Endothelial cell of umbilical vein (primary cell): ENCODE results near the gene MACROD2. TPM values are rescaled to one million over a fixed set of nuclear protein-coding genes. Genes with fewer than 3 reads are reported as not detected.

Source experiments
- BruUV-seq: library from RNA; stranded (reverse); fragments of 400-500 nt; replicated peaks from 2 replicates; lab custom pipeline; 2021; lab: Mats Ljungman, UMichigan
- CTCF ChIA-PET: fragments of 300-600, 350-600 bp; sonication (Branson Sonifier 250); formaldehyde crosslinking; loops from one replicate; lab custom pipeline; 2021; ENCODE audit warnings: antibody characterized with exemption, inconsistent platforms; lab: Charles Lee
- POLR2A ChIA-PET: fragments of 300-600, 350-600 bp; sonication (Branson Sonifier 250); formaldehyde crosslinking; loops from one replicate; lab custom pipeline; 2021; ENCODE audit warnings: antibody characterized with exemption, inconsistent platforms; lab: Charles Lee
- DNase-seq: peaks from one replicate; pipeline ENCODE4 v3.0.0-alpha.2; 2011; ENCODE audit warnings: low read depth, low spot score
- FAIRE-seq: peaks from 2 replicates; lab custom pipeline; 2011; peaks lifted over from hg19 to GRCh38; lab: Jason Lieb, UNC
- H2AFZ ChIP-seq: 2 replicates; pipeline ENCODE4 v1.6.0; 2012; ENCODE audit warnings: low read depth, low read length, control low read depth, inconsistent platforms
- H3K27ac ChIP-seq: 2 replicates; pipeline ENCODE4 v1.5.1; 2011; ENCODE audit warnings: low read depth, mild to moderate bottlenecking, control low read depth, low read length, moderate library complexity; ENCODE audit not compliant: insufficient read depth
- H3K27me3 ChIP-seq, 2 experiments: 2 replicates each; pipeline versions ENCODE4 v1.6.0 to v1.6.1; 2011; ENCODE audit warnings: low read length in 2 of 2, mixed read lengths in 1 of 2; ENCODE audit not compliant: control insufficient read depth in 2 of 2, insufficient read depth in 2 of 2
- H3K36me3 ChIP-seq, 2 experiments: 2 replicates in 1 of 2; 3 replicates in 1 of 2; pipeline ENCODE4 v1.5.1; 2011; ENCODE audit warnings: low read length in 2 of 2, mild to moderate bottlenecking in 1 of 2, moderate library complexity in 1 of 2; ENCODE audit not compliant: control insufficient read depth in 2 of 2, insufficient read depth in 2 of 2; ENCODE audit errors: extremely low read depth in 1 of 2
- H3K4me1 ChIP-seq: 3 replicates; pipeline ENCODE4 v1.5.1; 2011; ENCODE audit warnings: mild to moderate bottlenecking, low read length; ENCODE audit not compliant: control insufficient read depth, insufficient read depth; ENCODE audit errors: extremely low read depth
- H3K4me2 ChIP-seq: 2 replicates; pipeline ENCODE4 v1.6.1; 2011; ENCODE audit warnings: low read length, control low read depth, mixed read lengths; ENCODE audit not compliant: insufficient read depth
- H3K4me3 ChIP-seq, 3 experiments: fragments of 200-600 bp in 1 of 3; sonication (generic), shearing (Covaris generic) in 1 of 3; replicated peaks in 1 of 3; 2 replicates each; pipeline ENCODE4 v1.5.1; 2011 to 2016; ENCODE audit warnings: control low read depth in 3 of 3, low read length in 3 of 3, mild to moderate bottlenecking in 2 of 3, inconsistent platforms in 1 of 3, low read depth in 1 of 3, moderate library complexity in 1 of 3; ENCODE audit not compliant: insufficient read depth in 1 of 3
- H3K79me2 ChIP-seq: 2 replicates; pipeline ENCODE4 v1.6.0; 2012; ENCODE audit warnings: low read length, inconsistent platforms; ENCODE audit not compliant: control insufficient read depth, insufficient read depth
- H3K9ac ChIP-seq: replicated peaks from 2 replicates; pipeline ENCODE3; 2011; ENCODE audit warnings: low read length, control low read depth; ENCODE audit not compliant: insufficient read depth; ENCODE audit errors: extremely low read depth
- H3K9me1 ChIP-seq: replicated peaks from 3 replicates; pipeline ENCODE4 v1.6.0; 2011; ENCODE audit warnings: mild to moderate bottlenecking, low read length; ENCODE audit not compliant: control insufficient read depth, insufficient read depth; ENCODE audit errors: extremely low read depth
- H3K9me3 ChIP-seq: replicated peaks from 2 replicates; pipeline ENCODE4 v1.5.1; 2012; ENCODE audit warnings: low read length, inconsistent platforms; ENCODE audit not compliant: control insufficient read depth, insufficient read depth
- H4K20me1 ChIP-seq: replicated peaks from 2 replicates; pipeline ENCODE3; 2011; ENCODE audit warnings: mild to moderate bottlenecking, low read length; ENCODE audit not compliant: control insufficient read depth, insufficient read depth; ENCODE audit errors: extremely low read depth
- EZH2 ChIP-seq: IDR thresholded peaks from 2 replicates; pipeline ENCODE4 v1.6.1; 2012; ENCODE audit warnings: borderline replicate concordance, low read depth, mild to moderate bottlenecking, moderate library complexity, low read length, inconsistent platforms; ENCODE audit not compliant: severe bottlenecking
- FOS ChIP-seq: IDR thresholded peaks from 2 replicates; pipeline ENCODE4 v1.6.1; 2011; ENCODE audit warnings: mild to moderate bottlenecking, low read length, moderate library complexity, borderline replicate concordance; ENCODE audit not compliant: insufficient read depth
- GATA2 ChIP-seq: IDR thresholded peaks from 2 replicates; pipeline ENCODE4 v1.7.0; 2011; ENCODE audit warnings: low read depth, mild to moderate bottlenecking, moderate library complexity, mixed read lengths, low read length; ENCODE audit not compliant: insufficient read length, insufficient read depth
- JUN ChIP-seq: IDR thresholded peaks from 2 replicates; pipeline ENCODE4 v1.6.1; 2011; ENCODE audit warnings: borderline replicate concordance, low read depth; ENCODE audit not compliant: insufficient read length, insufficient read depth
- MYC ChIP-seq: IDR thresholded peaks from one replicate; pipeline ENCODE4 v1.6.1; 2011; ENCODE audit warnings: mild to moderate bottlenecking, low read depth, low read length
- POLR2AphosphoS5 ChIP-seq: IDR thresholded peaks from 2 replicates; pipeline ENCODE4 v1.6.1; 2012; ENCODE audit warnings: low read depth, mild to moderate bottlenecking, control low read depth, low read length, moderate library complexity; ENCODE audit not compliant: insufficient read depth
- dilution Hi-C: fragments of 300-500 bp; cut with MboI; formaldehyde crosslinking; loops from one replicate; pipeline ENCODE4 v1.15.0; 2019; ENCODE audit warnings: low sequenced_read_pairs; ENCODE audit not compliant: extremely low pct_ligation_motif_present
- intact Hi-C: fragments of 100-400 bp; cut with micrococcal nuclease; formaldehyde crosslinking; loops from one replicate; pipeline ENCODE4 v1.10.0; 2022
- polyA plus RNA-seq, 4 experiments: library from polyadenylated mRNA; depleted of rRNA in 3 of 4; stranded (reverse) in 3 of 4; unstranded in 1 of 4; fragments of >200 nt; gene quantifications; 2 replicates each; pipeline versions ENCODE4 v1.2.1 to v1.2.3, GENCODE V29; 2011 to 2012; ENCODE audit warnings: missing spikeins in 1 of 4
- total RNA-seq: library from RNA; stranded (reverse); gene quantifications from 2 replicates; pipeline ENCODE4 v1.2.3, GENCODE V29; 2021
- TF ChIP-seq, protein P1 (sequence below), 2 donors: IDR thresholded peaks; 1 replicate in 1 of 2; 2 replicates in 1 of 2; pipeline ENCODE4 v1.5.1; 2011; ENCODE audit warnings: low read length in 2 of 2, mild to moderate bottlenecking in 2 of 2, moderate library complexity in 2 of 2, control low read depth in 1 of 2, inconsistent platforms in 1 of 2, low read depth in 1 of 2; ENCODE audit not compliant: insufficient read depth in 1 of 2; ENCODE audit errors: extremely low read depth in 1 of 2
- TF ChIP-seq, protein P2 (sequence below): IDR thresholded peaks from 2 replicates; pipeline ENCODE4 v1.6.1; 2011; ENCODE audit not compliant: insufficient read depth, insufficient read length

MACROD2 gene
- total and polyA plus RNA-seq, 2 donors (not counting 3 experiments of a cell fraction or from before 2014, with no cell fraction given), result 0.11 to 0.73 TPM

DNA sequence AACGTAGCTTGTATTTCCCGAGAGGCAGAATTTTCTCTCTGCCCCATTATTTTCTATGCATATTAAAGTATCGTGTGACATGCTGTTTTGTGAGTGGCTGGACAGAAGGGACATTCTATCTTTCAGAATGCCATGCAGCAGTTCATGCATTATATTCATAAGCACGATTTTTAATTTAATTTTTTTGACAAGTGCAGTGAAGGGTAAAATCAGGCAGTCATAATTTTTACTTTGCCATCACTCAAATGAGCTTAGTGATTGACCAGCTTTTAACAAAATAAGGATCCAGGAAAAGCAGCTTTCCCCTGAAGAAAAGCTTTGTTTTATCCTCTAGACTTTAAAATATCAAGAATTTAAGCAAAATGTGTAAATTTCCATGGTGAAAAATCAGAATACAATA is 1904.7 kb downstream of the MACROD2 start:
- ChIA-PET POLR2A (no interaction called here), CTCF (no interaction called here)
- Histone ChIP-seq H3K4me1 (no peaks in the 10 kb centered on the region), H3K27ac (no peak overlapping the region), H4K20me1 (no peaks in the 10 kb centered on the region), H3K36me3 (no peaks in the 10 kb centered on the region), H3K4me2 (no peak overlapping the region), H3K9me1 (no peaks in the 10 kb centered on the region), H3K9ac (no peak overlapping the region), H3K4me3 (no peak overlapping the region), H3K9me3 (no peaks in the 10 kb centered on the region), H2AFZ (no peak overlapping the region), H3K79me2 (no peaks in the 10 kb centered on the region), H3K27me3 (no peaks in the 10 kb centered on the region)
- DNase-seq (no peak), FAIRE-seq (no peak)
- dilution Hi-C loops (no loop called here), intact Hi-C loops (loop anchor here (5.0 kb wide), 1 partner anchor 523 kb away; no protein-coding TSS in a partner anchor)
- BruUV-seq, result no TSS peak
- TF ChIP-seq MYC (no peak), GATA2 (no peak), EZH2 (no peak), POLR2AphosphoS5 (no peak), JUN (no peak), FOS (no peak)
- TF ChIP-seq, protein P1, sequence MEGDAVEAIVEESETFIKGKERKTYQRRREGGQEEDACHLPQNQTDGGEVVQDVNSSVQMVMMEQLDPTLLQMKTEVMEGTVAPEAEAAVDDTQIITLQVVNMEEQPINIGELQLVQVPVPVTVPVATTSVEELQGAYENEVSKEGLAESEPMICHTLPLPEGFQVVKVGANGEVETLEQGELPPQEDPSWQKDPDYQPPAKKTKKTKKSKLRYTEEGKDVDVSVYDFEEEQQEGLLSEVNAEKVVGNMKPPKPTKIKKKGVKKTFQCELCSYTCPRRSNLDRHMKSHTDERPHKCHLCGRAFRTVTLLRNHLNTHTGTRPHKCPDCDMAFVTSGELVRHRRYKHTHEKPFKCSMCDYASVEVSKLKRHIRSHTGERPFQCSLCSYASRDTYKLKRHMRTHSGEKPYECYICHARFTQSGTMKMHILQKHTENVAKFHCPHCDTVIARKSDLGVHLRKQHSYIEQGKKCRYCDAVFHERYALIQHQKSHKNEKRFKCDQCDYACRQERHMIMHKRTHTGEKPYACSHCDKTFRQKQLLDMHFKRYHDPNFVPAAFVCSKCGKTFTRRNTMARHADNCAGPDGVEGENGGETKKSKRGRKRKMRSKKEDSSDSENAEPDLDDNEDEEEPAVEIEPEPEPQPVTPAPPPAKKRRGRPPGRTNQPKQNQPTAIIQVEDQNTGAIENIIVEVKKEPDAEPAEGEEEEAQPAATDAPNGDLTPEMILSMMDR (IDR thresholded peaks at IDR 0.05; ENCODE audit: extremely low read depth in 1 of 2, insufficient read depth in 1 of 2, low read depth in 1 of 2, low read length in 2 of 2), result no peak
- TF ChIP-seq, protein P2, sequence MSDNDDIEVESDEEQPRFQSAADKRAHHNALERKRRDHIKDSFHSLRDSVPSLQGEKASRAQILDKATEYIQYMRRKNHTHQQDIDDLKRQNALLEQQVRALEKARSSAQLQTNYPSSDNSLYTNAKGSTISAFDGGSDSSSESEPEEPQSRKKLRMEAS, result no peak
